WERI-Rb-1 (cell line): ENCODE results near the gene AMBP.

Experiments used
- DNase-seq: peaks from one replicate; pipeline ENCODE4 v3.0.0-alpha.2; 2020
- H3K27ac ChIP-seq: fragments of 250-450 bp; sonication (Bioruptor Pico); 2 replicates; pipeline ENCODE4 v1.5.1; 2020; ENCODE audit warnings: mild to moderate bottlenecking, moderate library complexity
- H3K27me3 ChIP-seq: fragments of 250-450 bp; sonication (Bioruptor Pico); 2 replicates; pipeline ENCODE4 v1.5.1; 2021; ENCODE audit warnings: mild to moderate bottlenecking, low read depth, moderate library complexity; ENCODE audit not compliant: insufficient read depth, severe bottlenecking
- H3K36me3 ChIP-seq: fragments of 250-450 bp; sonication (Bioruptor Pico); 2 replicates; pipeline ENCODE4 v1.5.1; 2020; ENCODE audit warnings: mild to moderate bottlenecking, moderate library complexity
- H3K4me3 ChIP-seq: 2 replicates; pipeline ENCODE4 v1.5.1; 2011; ENCODE audit warnings: low read depth, mild to moderate bottlenecking, control low read depth, low read length
- H3K9me3 ChIP-seq: fragments of 250-450 bp; sonication (Bioruptor Pico); 2 replicates; pipeline ENCODE4 v1.5.1; 2021; ENCODE audit warnings: mild to moderate bottlenecking, moderate library complexity; ENCODE audit not compliant: severe bottlenecking
- TF ChIP-seq, protein P1 (sequence below): IDR thresholded peaks from 2 replicates; pipeline ENCODE4 v1.5.1; 2011; ENCODE audit warnings: low read depth, mild to moderate bottlenecking, control low read depth, inconsistent platforms, low read length

AMBP gene

DNA sequence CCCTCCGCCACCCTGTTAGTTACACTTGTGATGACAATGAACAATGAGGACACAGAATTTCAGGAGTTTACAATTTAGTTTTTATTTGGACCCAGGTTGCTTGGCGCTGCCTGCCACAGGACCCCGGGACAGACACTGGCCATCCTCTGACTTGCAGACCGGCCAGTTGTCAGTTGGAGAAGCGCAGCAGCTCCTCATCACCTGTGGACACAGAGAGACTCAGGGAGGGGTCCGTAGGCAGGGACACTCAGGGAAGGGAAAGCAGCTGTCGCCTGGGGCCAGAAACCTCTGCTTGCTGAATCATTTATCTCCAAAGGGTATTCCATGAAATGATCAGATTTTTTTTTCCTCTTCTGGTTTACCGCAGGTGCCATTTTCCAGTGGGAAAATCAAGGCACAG, 18.0 kb downstream of the AMBP start:
- H3K27ac ChIP-seq, result no peak overlapping the region
- H3K36me3 ChIP-seq, result no peaks in the 10 kb centered on the region
- no peaks in the 10 kb centered on the region for H3K27me3 ChIP-seq
- TF ChIP-seq, protein P1, sequence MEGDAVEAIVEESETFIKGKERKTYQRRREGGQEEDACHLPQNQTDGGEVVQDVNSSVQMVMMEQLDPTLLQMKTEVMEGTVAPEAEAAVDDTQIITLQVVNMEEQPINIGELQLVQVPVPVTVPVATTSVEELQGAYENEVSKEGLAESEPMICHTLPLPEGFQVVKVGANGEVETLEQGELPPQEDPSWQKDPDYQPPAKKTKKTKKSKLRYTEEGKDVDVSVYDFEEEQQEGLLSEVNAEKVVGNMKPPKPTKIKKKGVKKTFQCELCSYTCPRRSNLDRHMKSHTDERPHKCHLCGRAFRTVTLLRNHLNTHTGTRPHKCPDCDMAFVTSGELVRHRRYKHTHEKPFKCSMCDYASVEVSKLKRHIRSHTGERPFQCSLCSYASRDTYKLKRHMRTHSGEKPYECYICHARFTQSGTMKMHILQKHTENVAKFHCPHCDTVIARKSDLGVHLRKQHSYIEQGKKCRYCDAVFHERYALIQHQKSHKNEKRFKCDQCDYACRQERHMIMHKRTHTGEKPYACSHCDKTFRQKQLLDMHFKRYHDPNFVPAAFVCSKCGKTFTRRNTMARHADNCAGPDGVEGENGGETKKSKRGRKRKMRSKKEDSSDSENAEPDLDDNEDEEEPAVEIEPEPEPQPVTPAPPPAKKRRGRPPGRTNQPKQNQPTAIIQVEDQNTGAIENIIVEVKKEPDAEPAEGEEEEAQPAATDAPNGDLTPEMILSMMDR, result no peak
- H3K4me3 ChIP-seq, result no peak overlapping the region
- no peak for DNase-seq
- H3K9me3 ChIP-seq, result peaks cover 6% of the 10 kb centered on the region

DNA sequence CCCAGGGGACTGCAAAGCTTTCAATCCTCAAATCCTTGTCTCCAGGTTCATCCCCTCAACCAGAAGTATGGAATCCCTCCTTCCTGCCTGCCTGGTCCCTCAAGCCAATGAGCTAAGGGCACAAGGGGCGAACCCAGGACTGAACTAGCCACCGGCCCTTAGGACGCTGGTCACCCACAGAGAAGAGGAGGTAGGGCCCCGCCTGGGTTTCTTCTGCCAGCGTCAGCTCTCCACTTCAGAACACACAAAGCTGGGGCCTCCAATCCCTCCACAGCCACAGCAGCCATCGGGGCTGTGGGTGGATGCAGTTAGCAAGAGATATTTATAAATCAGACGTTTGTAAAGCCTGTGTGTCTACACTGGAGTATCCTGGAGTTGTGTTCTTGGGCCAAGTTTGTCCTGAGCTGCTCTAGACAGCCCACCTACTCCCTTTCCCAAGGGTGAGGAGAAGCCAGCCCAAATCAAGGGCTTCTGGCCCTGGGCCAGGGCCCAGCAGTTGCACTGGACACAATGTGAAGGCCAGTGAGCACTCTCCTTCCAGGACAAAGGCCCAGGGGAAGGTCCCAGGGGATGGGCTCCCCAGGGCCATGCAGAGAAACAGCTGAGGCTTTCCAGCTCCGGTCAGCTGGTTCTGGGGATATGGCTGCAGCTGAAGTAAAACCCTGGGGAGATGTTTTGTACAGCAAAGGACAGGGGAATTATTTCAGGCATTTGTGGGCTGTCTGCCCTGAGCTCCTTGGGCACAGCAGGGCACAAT, 18.9 kb downstream of the AMBP start:
- H3K4me3 ChIP-seq, result no peak overlapping the region
- H3K9me3 ChIP-seq, result peaks cover 6% of the 10 kb centered on the region
- TF ChIP-seq, protein P1, result no peak
- H3K27ac ChIP-seq, result no peak overlapping the region
- no peaks in the 10 kb centered on the region for H3K27me3 ChIP-seq
- no peaks in the 10 kb centered on the region for H3K36me3 ChIP-seq
- DNase-seq, result no peak

DNA sequence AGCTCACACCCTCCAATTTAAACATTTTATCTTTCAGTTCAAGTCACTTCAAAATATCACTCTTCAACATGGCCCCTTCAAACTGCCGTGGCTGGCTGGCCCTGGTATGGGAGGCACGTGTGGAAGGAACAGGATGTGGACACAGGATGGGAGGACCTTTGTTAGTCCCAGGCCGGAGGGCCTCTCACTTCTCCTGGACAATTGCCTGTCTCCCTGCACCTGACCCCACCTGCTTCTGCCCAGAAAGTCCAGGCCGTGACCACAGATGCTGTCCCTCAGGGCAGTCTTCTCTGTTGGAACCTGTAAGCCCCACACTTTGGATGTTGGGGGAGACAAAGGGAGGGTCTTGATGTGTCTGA, 19.4 kb downstream of the AMBP start:
- H3K4me3 ChIP-seq, result no peak overlapping the region
- no peaks in the 10 kb centered on the region for H3K27me3 ChIP-seq
- TF ChIP-seq, protein P1, result no peak
- H3K9me3 ChIP-seq, result peaks cover 2% of the 10 kb centered on the region
- no peak for DNase-seq
- no peaks in the 10 kb centered on the region for H3K36me3 ChIP-seq
- H3K27ac ChIP-seq, result no peak overlapping the region

DNA sequence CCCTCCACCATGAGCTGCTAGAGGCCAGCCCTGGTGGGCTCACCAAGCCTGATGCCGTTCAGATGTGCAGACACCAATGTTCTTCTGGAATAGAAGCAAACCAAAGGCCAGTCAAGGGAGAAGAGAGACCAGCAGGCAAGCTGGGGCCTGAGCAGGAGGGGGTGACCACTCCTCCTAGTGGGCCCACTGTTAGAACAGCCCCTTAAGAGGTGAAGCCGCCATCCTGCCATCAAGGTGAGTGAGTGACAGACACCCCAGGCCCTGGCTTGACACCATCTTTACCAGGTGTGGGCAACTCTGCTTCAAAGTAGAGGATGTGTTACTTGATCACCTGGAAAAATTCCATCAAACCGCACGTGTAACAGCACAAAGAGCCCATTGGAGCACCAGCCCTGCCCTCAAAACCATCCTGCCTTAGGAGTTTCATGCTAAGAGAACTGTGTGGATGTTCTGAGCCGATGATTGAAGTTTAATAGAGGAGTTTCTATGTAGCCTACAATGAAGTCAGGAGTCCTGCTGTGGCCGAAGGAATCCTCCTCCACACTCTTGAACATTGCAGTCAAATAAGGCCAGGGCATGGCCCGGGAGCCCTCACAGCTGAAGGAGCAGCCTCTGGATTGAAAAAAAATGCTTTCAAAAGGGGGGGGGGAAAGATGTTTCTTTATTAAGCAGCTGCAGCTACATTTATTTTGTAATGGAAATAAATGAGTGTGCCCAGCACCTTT, 20.8 kb downstream of the AMBP start:
- Histone ChIP-seq H3K27ac (no peak overlapping the region), H3K4me3 (no peak overlapping the region), H3K9me3 (no peaks in the 10 kb centered on the region), H3K36me3 (no peaks in the 10 kb centered on the region), H3K27me3 (no peaks in the 10 kb centered on the region)
- DNase-seq, result no peak
- TF ChIP-seq, protein P1, result no peak

DNA sequence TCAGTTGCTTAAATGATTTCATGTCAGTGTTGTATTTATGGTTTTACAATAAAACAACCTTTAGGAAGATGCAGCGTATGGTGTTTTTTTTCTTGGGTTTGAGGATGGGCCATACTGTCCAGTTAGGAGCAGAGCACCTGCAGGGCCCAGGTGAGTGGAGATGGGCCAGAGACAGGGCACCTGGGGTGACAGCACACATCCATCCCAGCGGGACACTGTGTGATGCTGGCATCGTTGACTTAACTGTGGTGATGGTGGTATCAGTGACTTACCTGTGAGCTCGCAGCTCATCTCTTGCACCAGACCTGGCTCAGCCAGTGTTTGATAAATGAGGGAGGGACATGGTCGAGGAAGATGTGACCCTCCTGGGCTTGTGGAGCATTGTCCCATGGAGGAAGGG, 21.6 kb downstream of the AMBP start:
- no peak overlapping the region for H3K4me3 ChIP-seq
- H3K27ac ChIP-seq, result no peak overlapping the region
- no peaks in the 10 kb centered on the region for H3K27me3 ChIP-seq
- no peaks in the 10 kb centered on the region for H3K9me3 ChIP-seq
- H3K36me3 ChIP-seq, result no peaks in the 10 kb centered on the region
- no peak for DNase-seq
- TF ChIP-seq, protein P1, result no peak
